Natural killer cell treated with Interleukin-12 subunit alpha and Interleukin-12 subunit beta and Interleukin-15 and Interleukin-18, amount 100 ng/mL, for 72 hours (primary cell): ENCODE measurements around the gene PGS1. TPM values are rescaled to one million over a fixed set of nuclear protein-coding genes. Genes with fewer than 3 reads are reported as not detected.
A peak's percentile ranks its signal among the peaks of the same experiment; 100 is the strongest.

Source experiments
- ATAC-seq, 2 donors: fragments of 150-1000 bp; cut with Tn5 transposase in 1 of 2; sonication (Bioruptor Pico), chemical (Tn5 transposase) in 1 of 2; 2 replicates each; pipeline ENCODE4 v1.10.0; 2021
- DNase-seq: peaks from one replicate; pipeline ENCODE4 v3.0.0; 2022; ENCODE audit warnings: low spot score
- H3K27ac Mint-ChIP-seq, 2 donors: 1 replicate in 1 of 2; 2 replicates in 1 of 2; pipeline ENCODE4 v1.8.0; 2022; ENCODE audit warnings: mixed read lengths in 2 of 2, mild to moderate bottlenecking in 1 of 2, moderate library complexity in 1 of 2
- H3K27me3 Mint-ChIP-seq, 2 donors: 1 replicate in 1 of 2; 2 replicates in 1 of 2; pipeline ENCODE4 v1.8.0; 2022; ENCODE audit warnings: mixed read lengths in 2 of 2
- H3K36me3 Mint-ChIP-seq: one replicate; pipeline ENCODE4 v1.8.0; 2022; ENCODE audit warnings: mixed read lengths
- H3K4me1 Mint-ChIP-seq, 2 donors: 1 replicate in 1 of 2; 2 replicates in 1 of 2; pipeline ENCODE4 v1.8.0; 2022; ENCODE audit warnings: low read depth in 2 of 2, mixed read lengths in 2 of 2, mild to moderate bottlenecking in 1 of 2
- H3K4me3 Mint-ChIP-seq: one replicate; pipeline ENCODE4 v1.8.0; 2022; ENCODE audit warnings: mixed read lengths
- H3K9me3 Mint-ChIP-seq: 2 replicates; pipeline ENCODE4 v1.8.0; 2022; ENCODE audit warnings: mixed read lengths
- total RNA-seq, 2 donors: library from RNA; stranded (reverse); gene quantifications; one replicate each; pipeline ENCODE4 v1.2.3, GENCODE V29; 2022

Gene PGS1
- total RNA-seq, 2 donors from 2014 or later = 83.0 to 139 TPM

DNA sequence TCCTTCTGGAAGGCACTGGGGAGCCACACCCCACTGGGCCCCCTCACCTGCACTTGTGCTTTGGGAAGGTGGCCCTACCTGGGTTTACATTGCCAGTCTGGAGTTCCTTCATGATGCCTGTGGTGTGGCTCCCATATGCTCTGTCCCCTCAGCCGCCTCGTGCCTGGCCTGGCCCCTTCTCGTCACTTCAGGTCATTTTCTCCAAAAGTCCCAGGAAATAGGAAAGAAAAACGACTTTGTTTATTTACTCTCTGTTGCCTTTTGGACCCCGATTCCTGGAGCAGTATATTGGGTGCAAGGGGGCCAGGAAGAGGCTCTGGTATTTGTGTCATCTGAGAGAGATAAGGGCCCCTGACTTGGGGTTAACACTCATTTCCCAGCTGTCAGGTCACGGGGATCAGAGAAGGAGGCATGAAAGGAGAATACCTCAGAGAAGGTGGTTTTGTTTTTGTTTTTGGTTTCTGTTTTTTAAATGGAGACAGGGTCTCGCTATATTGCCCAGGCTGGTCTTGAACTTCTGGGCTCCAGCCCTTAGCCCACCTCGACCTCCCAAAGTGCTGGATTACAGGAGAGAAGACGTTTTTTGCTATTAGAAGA lies 23.3 kb upstream of the PGS1 start:
- peak; percentile 56 for DNase-seq
- no peaks in the 10 kb centered on the region for H3K9me3 Mint-ChIP-seq

GRCh38 chr17:78355701-78356100 lies 22.7 kb upstream of the PGS1 start:
- Mint-ChIP-seq H3K27ac (peak overlapping the region; percentile 96 to 98), H3K36me3 (peaks cover 6% of the 10 kb centered on the region), H3K27me3 (no peaks in the 10 kb centered on the region), H3K9me3 (no peaks in the 10 kb centered on the region), H3K4me3 (peak overlapping the region; percentile 90), H3K4me1 (peaks cover 43 to 46% of the 10 kb centered on the region in 2 donors)
- ATAC-seq = no peak
- DNase-seq = peak; percentile 45

More for the DNA sequence above, 23.3 kb upstream of the PGS1 start:
- no peak for ATAC-seq
- Mint-ChIP-seq H3K27me3 (no peaks in the 10 kb centered on the region), H3K36me3 (peaks cover 6% of the 10 kb centered on the region), H3K4me3 (peak overlapping the region; percentile 90), H3K27ac (peak overlapping the region; percentile 96 to 98), H3K4me1 (peaks cover 48 to 52% of the 10 kb centered on the region in 2 donors)

DNA sequence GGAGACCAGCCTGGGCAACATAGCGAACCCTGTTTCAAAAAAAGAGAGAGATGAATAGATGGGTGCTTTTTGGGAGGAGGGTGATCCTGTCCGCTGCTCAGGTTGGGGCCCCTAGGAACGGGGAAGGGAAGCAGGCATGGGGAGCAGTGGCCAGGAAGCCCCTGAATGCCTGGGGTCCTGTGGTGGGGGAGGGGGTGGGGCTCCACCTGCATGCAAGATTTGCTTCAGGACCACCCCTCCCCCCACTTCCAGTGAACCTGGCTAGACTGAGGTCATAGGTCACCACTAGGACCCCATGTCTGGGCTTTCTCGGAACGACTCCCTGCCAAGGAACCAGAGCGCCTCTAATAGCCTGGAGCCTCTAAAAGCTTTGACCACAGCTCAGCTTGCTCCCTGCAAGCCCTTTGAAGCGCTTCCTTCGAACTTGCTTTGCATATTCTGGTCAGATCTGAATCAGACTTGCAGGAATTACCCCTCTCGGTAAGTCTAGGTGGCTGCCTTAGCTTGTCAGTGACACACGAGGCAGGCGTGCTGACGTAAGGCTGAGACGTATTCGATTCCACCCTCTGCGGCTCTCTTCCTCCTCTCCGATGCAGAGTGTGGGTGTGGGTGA lies 22.2 kb upstream of the PGS1 start:
- peak overlapping the region; percentile 96 to 98 for H3K27ac Mint-ChIP-seq
- H3K36me3 Mint-ChIP-seq = peaks cover 6% of the 10 kb centered on the region
- H3K27me3 Mint-ChIP-seq = no peaks in the 10 kb centered on the region
- DNase-seq = peak; percentile 93
- peak; percentile 69 to 71 for ATAC-seq
- no peaks in the 10 kb centered on the region for H3K9me3 Mint-ChIP-seq
- H3K4me1 Mint-ChIP-seq = peaks cover 44 to 46% of the 10 kb centered on the region in 2 donors
- peak overlapping the region; percentile 90 for H3K4me3 Mint-ChIP-seq

GRCh38 chr17:78357177-78357586 lies 21.3 kb upstream of the PGS1 start:
- Mint-ChIP-seq H3K36me3 (peaks cover 6% of the 10 kb centered on the region), H3K4me3 (peak overlapping the region; percentile 90), H3K4me1 (peaks cover 42 to 47% of the 10 kb centered on the region in 2 donors), H3K27me3 (no peaks in the 10 kb centered on the region), H3K9me3 (no peaks in the 10 kb centered on the region), H3K27ac (peak overlapping the region; percentile 96 to 98)
- no peak for ATAC-seq
- peak; percentile 53 for DNase-seq

DNA sequence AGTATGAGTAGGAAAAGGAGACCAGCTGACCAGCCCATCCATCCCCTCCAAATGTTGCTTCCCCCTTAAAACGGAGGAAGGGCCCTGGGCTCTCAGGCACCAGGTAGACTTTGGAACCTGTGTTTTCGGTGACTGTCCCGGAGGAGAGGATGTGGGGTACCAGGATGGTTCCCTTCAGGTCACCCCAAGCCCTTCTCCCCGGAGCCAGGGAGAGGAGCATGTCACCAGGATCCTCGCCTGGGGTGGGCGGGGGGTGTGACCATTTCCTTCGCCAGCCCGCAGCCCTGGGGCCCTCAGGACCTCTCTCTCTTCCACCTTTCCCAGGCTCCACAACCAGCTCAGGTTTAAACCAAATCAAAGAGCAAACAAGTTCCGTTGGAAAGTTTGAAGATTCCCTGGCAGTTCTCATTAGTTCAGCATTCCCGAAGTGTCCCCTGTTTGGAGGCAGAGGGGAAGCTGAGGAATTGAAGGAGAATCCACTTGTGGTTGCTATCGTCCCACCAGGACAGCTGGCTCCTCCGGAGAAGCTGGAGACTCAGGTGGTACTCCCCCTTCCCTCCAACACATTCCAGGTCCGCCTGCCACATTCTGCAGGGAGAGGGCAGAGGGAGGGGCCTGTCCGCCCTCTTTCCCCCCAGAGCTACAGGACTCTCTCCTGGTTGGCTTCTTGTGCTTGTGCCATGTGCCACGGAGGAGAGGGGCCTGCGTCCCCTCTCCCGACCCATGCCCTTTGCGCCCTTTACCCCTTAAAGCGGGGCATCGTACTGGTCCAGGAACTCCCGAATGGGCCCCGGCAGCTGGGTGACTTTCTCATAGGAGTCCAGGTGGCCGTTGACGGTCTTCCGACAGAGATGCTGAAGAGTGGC lies 20.5 kb upstream of the PGS1 start:
- Mint-ChIP-seq H3K4me1 (peaks cover 43 to 50% of the 10 kb centered on the region in 2 donors), H3K36me3 (peaks cover 6% of the 10 kb centered on the region), H3K4me3 (peak overlapping the region; percentile 90), H3K9me3 (no peaks in the 10 kb centered on the region), H3K27ac (peak overlapping the region; percentile 96 to 98), H3K27me3 (no peaks in the 10 kb centered on the region)
- ATAC-seq = no peak
- DNase-seq = peak; percentile 44

- no peak for ATAC-seq
- Mint-ChIP-seq H3K4me1 (peaks cover 41 to 49% of the 10 kb centered on the region in 2 donors), H3K9me3 (no peaks in the 10 kb centered on the region), H3K27ac (peak overlapping the region; percentile 96 to 98), H3K36me3 (peaks cover 6% of the 10 kb centered on the region), H3K27me3 (no peaks in the 10 kb centered on the region), H3K4me3 (peak overlapping the region; percentile 90)
- peak; percentile 61 for DNase-seq
Observed at GRCh38 chr17:78358538-78359320, 19.7 kb upstream of the PGS1 start.

- peaks cover 44 to 46% of the 10 kb centered on the region in 2 donors for H3K4me1 Mint-ChIP-seq
- peak overlapping the region; percentile 33 to 48 for H3K27ac Mint-ChIP-seq
- H3K4me3 Mint-ChIP-seq = peak overlapping the region; percentile 90
- no peaks in the 10 kb centered on the region for H3K27me3 Mint-ChIP-seq
- H3K9me3 Mint-ChIP-seq = no peaks in the 10 kb centered on the region
- ATAC-seq (peak; percentile 2 to 12), DNase-seq (peak; percentile 85)
- H3K36me3 Mint-ChIP-seq = peaks cover 6% of the 10 kb centered on the region
Observed at GRCh38 chr17:78359321-78359996, 19.0 kb upstream of the PGS1 start.

DNA sequence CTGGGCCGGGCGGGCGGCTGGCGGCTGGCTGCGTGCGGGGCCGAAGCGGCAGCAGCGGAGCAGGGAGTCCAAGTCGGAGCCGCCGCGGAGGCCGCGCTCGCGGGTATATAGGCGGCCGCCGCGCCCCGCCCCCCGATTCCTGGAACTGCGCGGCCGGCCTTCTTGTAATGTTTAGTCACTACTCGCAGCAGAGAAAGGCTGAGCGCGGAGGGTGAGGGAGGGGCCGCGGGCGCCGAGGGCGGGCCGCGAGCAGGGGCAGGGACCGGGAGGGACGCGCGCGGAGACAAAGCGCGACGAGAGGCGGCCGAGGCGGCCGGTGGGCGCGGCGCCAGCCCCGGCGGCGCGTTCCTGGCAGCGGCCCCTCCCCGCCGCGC lies 18.5 kb upstream of the PGS1 start, which contains the start of gene SOCS3:
TSS of gene SOCS3 (minus strand) at position 81 of the 374 bp plus-strand sequence. CDS start 982 bp downstream, outside the sequence.
- Mint-ChIP-seq H3K36me3 (peaks cover 6% of the 10 kb centered on the region), H3K4me1 (peaks cover 47 to 50% of the 10 kb centered on the region in 2 donors), H3K27me3 (no peaks in the 10 kb centered on the region), H3K4me3 (peak within 1 kb of the TSS; percentile 90), H3K9me3 (no peaks in the 10 kb centered on the region), H3K27ac (peak within 1 kb of the TSS; percentile 76 to 96)
- ATAC-seq (peak; percentile 86 to 88), DNase-seq (peak; percentile 100)

DNA sequence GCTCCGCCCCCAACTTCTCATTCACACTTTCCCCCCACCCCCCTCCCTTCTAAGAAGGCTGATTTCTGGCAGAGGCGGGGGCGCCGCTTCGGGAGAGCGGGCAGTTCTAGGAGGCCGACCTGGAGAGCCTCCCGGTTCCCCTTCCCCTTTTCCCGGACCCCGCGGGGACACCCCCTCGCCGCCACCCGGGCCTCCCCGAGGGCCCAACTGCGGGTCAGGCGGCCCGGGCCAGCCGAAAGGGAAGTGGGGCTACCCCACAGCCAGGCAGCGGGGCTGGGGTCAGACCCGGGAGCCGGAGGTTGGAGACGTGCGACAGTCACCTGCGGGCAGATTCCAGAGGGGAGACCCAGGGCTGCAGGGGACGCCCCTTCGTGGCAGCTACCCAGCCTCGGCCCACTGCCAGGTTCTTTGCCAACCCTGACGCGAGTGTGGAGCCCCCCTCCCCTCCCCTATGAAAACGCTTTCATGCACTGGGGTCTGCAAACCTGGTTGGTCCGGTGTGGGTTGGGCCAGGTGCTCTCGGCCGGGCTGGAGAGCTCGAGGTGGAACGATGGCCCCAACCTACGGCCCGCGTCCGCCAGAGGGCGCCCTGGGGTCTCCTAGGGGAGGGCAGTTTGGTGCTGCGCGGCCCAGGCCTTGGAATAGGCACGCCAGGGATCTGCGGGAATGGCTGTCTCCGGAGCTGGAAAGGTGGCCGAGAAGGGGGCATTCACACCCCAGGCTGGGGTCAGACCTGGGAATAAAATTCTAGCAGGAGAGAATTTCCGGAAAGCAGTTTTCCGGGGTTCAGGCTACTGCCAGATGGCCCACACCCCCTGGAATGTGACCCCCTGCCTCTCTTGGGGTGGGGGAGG lies 17.9 kb upstream of the PGS1 start:
- Mint-ChIP-seq H3K27me3 (no peaks in the 10 kb centered on the region), H3K4me1 (peaks cover 45 to 47% of the 10 kb centered on the region in 2 donors), H3K27ac (peak overlapping the region; percentile 72 to 76), H3K36me3 (peaks cover 6% of the 10 kb centered on the region), H3K9me3 (no peaks in the 10 kb centered on the region), H3K4me3 (peak overlapping the region; percentile 90)
- ATAC-seq (peak; percentile 41 to 52), DNase-seq (peak; percentile 91)

GRCh38 chr17:78361225-78361701 lies 17.2 kb upstream of the PGS1 start:
- ATAC-seq = no peak
- Mint-ChIP-seq H3K27ac (peak overlapping the region; percentile 72 to 76), H3K27me3 (no peaks in the 10 kb centered on the region), H3K36me3 (peaks cover 6% of the 10 kb centered on the region), H3K4me3 (peak overlapping the region; percentile 90), H3K9me3 (no peaks in the 10 kb centered on the region), H3K4me1 (peaks cover 38 to 46% of the 10 kb centered on the region in 2 donors)
- no peak for DNase-seq

- no peaks in the 10 kb centered on the region for H3K36me3 Mint-ChIP-seq
- no peak overlapping the region for H3K4me3 Mint-ChIP-seq
- H3K9me3 Mint-ChIP-seq = no peaks in the 10 kb centered on the region
- peak overlapping the region in 1 of 2 donors; percentile 39 for H3K27ac Mint-ChIP-seq
- ATAC-seq (no peak), DNase-seq (no peak)
- H3K27me3 Mint-ChIP-seq = no peaks in the 10 kb centered on the region
- H3K4me1 Mint-ChIP-seq = peaks cover 29 to 37% of the 10 kb centered on the region in 2 donors
Observed at GRCh38 chr17:78362232-78362631, 16.2 kb upstream of the PGS1 start.

DNA sequence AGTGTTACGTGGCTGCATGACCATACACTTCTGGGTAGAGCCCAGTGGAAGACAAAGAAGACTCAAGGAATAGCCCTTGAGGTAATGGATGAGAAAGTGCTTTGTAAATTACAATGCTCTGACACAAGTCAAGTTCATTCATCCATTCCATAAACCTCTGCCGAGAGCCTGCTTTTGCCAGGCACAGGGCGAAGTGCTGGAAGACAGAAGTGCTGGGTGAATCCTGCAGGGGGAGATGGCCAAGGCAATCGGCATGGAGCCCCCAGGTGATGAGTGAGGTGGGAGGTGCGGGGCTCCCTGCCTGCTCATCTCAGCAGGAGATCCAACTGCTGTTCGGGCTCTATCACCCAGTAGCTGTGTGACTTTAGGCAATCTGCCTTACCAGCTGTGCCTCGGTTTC lies 15.8 kb upstream of the PGS1 start:
- Mint-ChIP-seq H3K4me1 (peaks cover 26 to 34% of the 10 kb centered on the region in 2 donors), H3K36me3 (no peaks in the 10 kb centered on the region), H3K9me3 (no peaks in the 10 kb centered on the region), H3K27me3 (no peaks in the 10 kb centered on the region), H3K4me3 (no peak overlapping the region), H3K27ac (peak overlapping the region in 1 of 2 donors; percentile 39)
- DNase-seq (no peak), ATAC-seq (no peak)
